Fibroblast of lung (primary cell): ENCODE results near the gene PPP6R3.

ENCODE experiments used
- CTCF ChIP-seq, 2 donors: IDR thresholded peaks in 1 of 2; conservative IDR thresholded peaks in 1 of 2; 1 replicate in 1 of 2; 2 replicates in 1 of 2; pipeline ENCODE4 v1.5.1; 2011 to 2012; ENCODE audit warnings: low read length in 2 of 2, control low read depth in 1 of 2, inconsistent platforms in 1 of 2, low read depth in 1 of 2, mild to moderate bottlenecking in 1 of 2
- EZH2 ChIP-seq: IDR thresholded peaks from 2 replicates; pipeline ENCODE4 v1.5.1; 2012; ENCODE audit warnings: low read length, control low read depth, mild to moderate bottlenecking; ENCODE audit errors: missing control alignments

GRCh38 chr11:68429661-68430060 is 30.9 kb upstream of the PPP6R3 start:
- TF ChIP-seq CTCF (conservative IDR thresholded peaks at IDR 0.05 in 1 of 2, IDR thresholded peaks at IDR 0.05 in 1 of 2; ENCODE audit: low read depth in 1 of 2, low read length in 2 of 2) (no peak), EZH2 (no peak)
